ENCODE data around the gene NECAB2.

Gene NECAB2

GRCh38 chr16:83932955-83933673 lies 34.9 kb upstream of the NECAB2 start:
- DNase-seq (ENCODE audit: low read depth): no peak
- no peak for TF ChIP-seq CTCF (IDR thresholded peaks at IDR 0.05; ENCODE audit: insufficient read depth, low read depth, low read length, missing control alignments)
- no peak overlapping the region for H3K4me3 ChIP-seq (ENCODE audit: low read depth, low read length)

- DNase-seq (ENCODE audit: low read depth): no peak
- H3K4me3 ChIP-seq (ENCODE audit: low read depth, low read length): no peak overlapping the region
- TF ChIP-seq CTCF (IDR thresholded peaks at IDR 0.05; ENCODE audit: insufficient read depth, low read depth, low read length, missing control alignments): no peak
These were observed 34.0 kb upstream of the NECAB2 start for GRCh38 chr16:83933885-83934683.

DNA sequence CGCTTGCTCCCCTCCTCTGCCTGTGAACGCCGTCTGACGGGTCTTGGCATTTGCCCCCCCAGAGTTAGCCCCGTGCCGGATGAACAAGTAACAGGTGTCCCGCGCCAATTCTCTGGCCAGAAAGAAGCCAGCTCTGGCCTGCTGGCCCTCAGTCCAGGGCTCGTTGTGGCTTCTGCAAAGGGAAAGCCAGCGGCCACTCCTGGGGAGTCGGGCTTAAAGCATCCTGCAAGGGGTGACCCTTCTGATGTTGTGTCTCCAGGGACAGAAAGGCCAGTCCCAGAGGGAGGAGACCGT lies 33.4 kb upstream of the NECAB2 start:
- TF ChIP-seq CTCF (IDR thresholded peaks at IDR 0.05; ENCODE audit: insufficient read depth, low read depth, low read length, missing control alignments): no peak
- no peak for DNase-seq (ENCODE audit: low read depth)
- H3K4me3 ChIP-seq (ENCODE audit: low read depth, low read length): no peak overlapping the region

GRCh38 chr16:83935005-83935857 lies 32.8 kb upstream of the NECAB2 start:
- no peak for TF ChIP-seq CTCF (IDR thresholded peaks at IDR 0.05; ENCODE audit: insufficient read depth, low read depth, low read length, missing control alignments)
- no peak for DNase-seq (ENCODE audit: low read depth)
- H3K4me3 ChIP-seq (ENCODE audit: low read depth, low read length): no peak overlapping the region

DNA sequence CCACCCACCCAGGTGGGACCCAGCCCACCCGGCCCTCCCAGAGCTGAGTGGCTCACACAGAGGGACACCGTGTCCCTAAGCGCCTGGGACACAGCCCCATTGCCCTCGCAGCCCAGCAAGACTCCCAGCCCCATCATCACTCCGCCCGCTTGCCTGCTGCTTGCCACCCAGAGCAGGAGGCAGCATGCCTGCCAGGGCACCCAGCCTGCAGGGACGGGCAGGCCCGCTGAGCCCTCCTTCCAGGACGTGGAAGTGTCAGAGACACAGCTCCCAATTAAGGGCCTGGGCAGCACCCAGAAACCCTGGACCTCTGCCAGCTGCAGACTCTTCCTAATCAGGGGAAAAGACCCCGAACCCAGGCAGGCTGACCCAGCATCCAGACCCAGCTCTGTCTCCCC lies 32.2 kb upstream of the NECAB2 start:
- no peak for TF ChIP-seq CTCF (IDR thresholded peaks at IDR 0.05; ENCODE audit: insufficient read depth, low read depth, low read length, missing control alignments)
- no peak overlapping the region for H3K4me3 ChIP-seq (ENCODE audit: low read depth, low read length)
- no peak for DNase-seq (ENCODE audit: low read depth)

- H3K4me3 ChIP-seq (ENCODE audit: low read depth, low read length): no peak overlapping the region
- TF ChIP-seq CTCF (IDR thresholded peaks at IDR 0.05; ENCODE audit: insufficient read depth, low read depth, low read length, missing control alignments): no peak
- no peak for DNase-seq (ENCODE audit: low read depth)
These were observed 31.4 kb upstream of the NECAB2 start for GRCh38 chr16:83936581-83937165.

All from GM12865 (cell line).